Measurements from ENCODE around the gene DMC1. TPM values are rescaled to one million over a fixed set of nuclear protein-coding genes. Genes with fewer than 3 reads are reported as not detected.

The DMC1 gene
- total and polyA plus RNA-seq, 2 donors (not counting 3 experiments of a cell fraction or from before 2014, with no cell fraction given) = 0.22 to 0.91 TPM

- intact Hi-C loops (cut with micrococcal nuclease) (no loop called here), dilution Hi-C loops (cut with MboI; ENCODE audit: extremely low pct_ligation_motif_present, low sequenced_read_pairs) (no loop called here)
- no peak for TF ChIP-seq JUN (IDR thresholded peaks at IDR 0.05; ENCODE audit: borderline replicate concordance, insufficient read depth, insufficient read length, low read depth)
- no peak for TF ChIP-seq MYC (IDR thresholded peaks at IDR 0.05; ENCODE audit: low read depth, low read length)
- no peak for TF ChIP-seq EZH2 (IDR thresholded peaks at IDR 0.05; ENCODE audit: borderline replicate concordance, low read depth, low read length, severe bottlenecking)
- TF ChIP-seq FOS (IDR thresholded peaks at IDR 0.05; ENCODE audit: borderline replicate concordance, insufficient read depth, low read length) = no peak
- TF ChIP-seq GATA2 (IDR thresholded peaks at IDR 0.05; ENCODE audit: insufficient read depth, insufficient read length, low read depth, low read length) = no peak
- no peak for TF ChIP-seq POLR2AphosphoS5 (IDR thresholded peaks at IDR 0.05; ENCODE audit: insufficient read depth, low read depth, low read length)
- no peak for TF ChIP-seq CTCF (IDR thresholded peaks at IDR 0.05; ENCODE audit: extremely low read depth in 1 of 2, insufficient read depth in 1 of 2, low read depth in 1 of 2, low read length in 2 of 2)
- TF ChIP-seq POLR2A (IDR thresholded peaks at IDR 0.05; ENCODE audit: low read depth, low read length) = no peak
- TF ChIP-seq, protein P1, sequence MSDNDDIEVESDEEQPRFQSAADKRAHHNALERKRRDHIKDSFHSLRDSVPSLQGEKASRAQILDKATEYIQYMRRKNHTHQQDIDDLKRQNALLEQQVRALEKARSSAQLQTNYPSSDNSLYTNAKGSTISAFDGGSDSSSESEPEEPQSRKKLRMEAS (IDR thresholded peaks at IDR 0.05; ENCODE audit: insufficient read depth, insufficient read length) = no peak
- no peaks in the 10 kb centered on the region for H3K36me3 ChIP-seq (ENCODE audit: control insufficient read depth in 2 of 2, extremely low read depth in 1 of 2, insufficient read depth in 2 of 2, low read length in 2 of 2)
- no TSS peak for BruUV-seq (replicated peaks)
- H3K9me1 ChIP-seq (replicated peaks; ENCODE audit: control insufficient read depth, extremely low read depth, insufficient read depth, low read length) = no peaks in the 10 kb centered on the region
- H4K20me1 ChIP-seq (replicated peaks; ENCODE audit: control insufficient read depth, extremely low read depth, insufficient read depth, low read length) = no peaks in the 10 kb centered on the region
- no peaks in the 10 kb centered on the region for H3K9me3 ChIP-seq (replicated peaks; ENCODE audit: control insufficient read depth, insufficient read depth, low read length)
- ChIA-PET POLR2A (no interaction called here), CTCF (interaction anchor here (0.5 to 1.6 kb wide), 2 partner anchors 9 to 30 kb away, joined by 3 to 4 read pairs; no protein-coding TSS in a partner anchor)
- H3K9ac ChIP-seq (replicated peaks; ENCODE audit: extremely low read depth, insufficient read depth, low read length) = no peak overlapping the region
- no peaks in the 10 kb centered on the region for H3K79me2 ChIP-seq (ENCODE audit: control insufficient read depth, insufficient read depth, low read length)
- H3K27ac ChIP-seq (ENCODE audit: insufficient read depth, low read depth, low read length) = no peak overlapping the region
- H3K4me1 ChIP-seq (ENCODE audit: control insufficient read depth, extremely low read depth, insufficient read depth, low read length) = no peaks in the 10 kb centered on the region
- no peak for FAIRE-seq
- DNase-seq (ENCODE audit: low read depth, low spot score) = no peak
- H3K27me3 ChIP-seq (ENCODE audit: control insufficient read depth in 2 of 2, insufficient read depth in 2 of 2, low read length in 2 of 2) = no peaks in the 10 kb centered on the region
- H2AFZ ChIP-seq (ENCODE audit: low read depth, low read length) = no peak overlapping the region
- H3K4me3 ChIP-seq (replicated peaks in 1 of 3; ENCODE audit: insufficient read depth in 1 of 3, low read depth in 1 of 3, low read length in 3 of 3) = no peak overlapping the region
- no peak overlapping the region for H3K4me2 ChIP-seq (ENCODE audit: insufficient read depth, low read length)
Measured at GRCh38 chr22:38519453-38520250, 50.3 kb downstream of the DMC1 start.

Measured in endothelial cell of umbilical vein (primary cell).